ENCODE data around the gene CRTAC1.

The CRTAC1 gene

GRCh38 chr10:98028168-98028770 is 2.2 kb downstream of the CRTAC1 start:
- DNase-seq: peak; percentile 78

- no peak for DNase-seq
Observed at GRCh38 chr10:98023024-98023423, 7.4 kb downstream of the CRTAC1 start.

DNA sequence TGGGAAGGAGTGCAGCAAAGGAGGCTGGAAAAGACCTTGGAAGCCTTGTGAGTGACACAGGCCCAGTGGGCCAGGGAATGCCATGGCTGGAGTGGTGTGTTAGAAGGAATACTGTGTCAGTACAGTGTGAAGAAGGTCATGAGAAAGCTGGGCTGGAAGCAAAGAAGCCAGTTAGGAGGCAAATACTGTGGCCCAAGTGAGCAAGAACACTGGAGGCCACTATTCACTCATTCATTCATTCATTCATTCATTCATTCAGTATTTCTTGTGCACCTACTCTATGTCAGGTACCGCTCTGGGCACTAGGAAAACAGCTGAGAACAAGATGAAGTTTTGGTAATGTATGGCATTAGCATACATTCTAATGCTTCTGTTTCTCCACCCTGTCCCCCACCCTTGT is 9.6 kb downstream of the CRTAC1 start:
- no peak for DNase-seq

GRCh38 chr10:98020254-98020653 is 10.2 kb downstream of the CRTAC1 start:
- no peak for DNase-seq

- no peak for DNase-seq
Observed at GRCh38 chr10:98019784-98020183, 10.6 kb downstream of the CRTAC1 start.

GRCh38 chr10:98016772-98017475 is 13.5 kb downstream of the CRTAC1 start:
- DNase-seq: no peak

- no peak for DNase-seq
Observed at GRCh38 chr10:98013776-98014175, 16.6 kb downstream of the CRTAC1 start.

GRCh38 chr10:98013122-98013521 is 17.3 kb downstream of the CRTAC1 start:
- DNase-seq: no peak

DNA sequence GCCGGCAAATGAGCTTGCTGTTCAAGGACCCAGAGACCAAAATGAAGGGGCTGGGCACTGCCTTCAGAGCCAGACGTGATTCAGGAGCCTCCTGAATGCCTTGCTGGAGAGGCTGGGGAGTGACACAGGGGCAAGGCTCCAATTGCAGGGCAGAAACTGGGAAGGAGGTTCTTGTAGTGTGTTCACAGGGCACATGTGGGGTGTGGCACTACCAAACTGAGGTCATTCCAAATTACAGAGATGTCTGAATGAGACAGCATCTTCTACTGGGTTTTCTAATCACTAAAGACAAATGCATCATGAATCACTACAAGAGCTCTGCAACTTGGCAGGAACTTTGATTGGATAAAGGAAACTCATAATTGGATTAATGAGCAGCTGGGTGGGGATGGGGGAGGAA is 17.8 kb downstream of the CRTAC1 start:
- DNase-seq: no peak

DNA sequence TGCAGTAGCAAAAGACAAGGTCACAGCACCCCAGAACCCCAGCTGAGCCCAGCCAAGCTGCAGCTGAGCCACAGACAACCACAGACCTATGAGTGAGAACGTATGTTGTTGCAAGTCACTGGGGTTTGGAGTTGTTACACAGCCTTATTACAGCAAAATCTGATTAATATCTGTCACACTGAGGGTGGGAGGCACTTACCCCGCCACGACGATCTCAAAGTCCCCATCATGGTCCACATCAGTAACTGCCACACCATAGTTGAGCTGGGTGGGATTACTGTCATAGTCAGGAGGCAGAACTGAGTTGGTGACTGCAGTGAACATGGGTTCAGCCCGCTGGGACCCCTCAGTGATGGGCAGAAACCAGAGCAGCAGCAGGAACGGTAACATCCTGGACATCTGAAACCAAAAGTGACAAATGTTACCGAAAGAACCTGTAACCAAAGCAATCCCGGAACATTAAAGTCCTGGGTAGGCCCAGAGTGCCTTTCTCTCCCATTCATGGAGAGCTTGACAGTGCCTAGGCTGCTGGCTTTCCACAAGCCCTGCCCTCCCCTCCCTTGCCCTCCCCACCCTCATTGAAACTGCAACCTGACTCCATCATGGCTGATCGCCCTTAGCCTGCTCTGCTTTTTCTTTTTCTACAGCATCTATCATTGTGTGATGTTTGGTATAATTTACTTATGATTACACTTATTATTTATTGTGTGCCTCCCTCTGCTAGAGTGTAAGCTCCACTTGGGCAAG is 19.3 kb downstream of the CRTAC1 start:
- DNase-seq: no peak

DNA sequence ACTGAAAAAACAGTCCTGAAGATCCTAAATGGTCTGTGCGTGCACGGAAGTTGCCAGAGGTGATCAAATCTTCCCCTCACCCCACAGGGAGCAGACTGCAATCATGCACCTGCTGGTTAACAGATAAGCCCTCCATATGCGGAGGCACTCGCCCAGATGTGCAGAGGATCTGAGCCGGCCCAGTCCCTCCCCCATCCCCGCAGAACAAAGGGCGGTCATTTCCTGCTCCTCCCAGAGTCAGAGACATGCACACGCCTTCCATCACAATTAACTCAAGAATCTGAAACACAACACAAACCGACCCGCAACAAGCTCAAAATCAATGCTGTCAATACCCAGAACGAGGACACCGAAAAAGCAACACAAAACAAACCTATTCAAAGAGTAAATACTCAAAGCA is 24.2 kb downstream of the CRTAC1 start:
- DNase-seq: no peak

DNA sequence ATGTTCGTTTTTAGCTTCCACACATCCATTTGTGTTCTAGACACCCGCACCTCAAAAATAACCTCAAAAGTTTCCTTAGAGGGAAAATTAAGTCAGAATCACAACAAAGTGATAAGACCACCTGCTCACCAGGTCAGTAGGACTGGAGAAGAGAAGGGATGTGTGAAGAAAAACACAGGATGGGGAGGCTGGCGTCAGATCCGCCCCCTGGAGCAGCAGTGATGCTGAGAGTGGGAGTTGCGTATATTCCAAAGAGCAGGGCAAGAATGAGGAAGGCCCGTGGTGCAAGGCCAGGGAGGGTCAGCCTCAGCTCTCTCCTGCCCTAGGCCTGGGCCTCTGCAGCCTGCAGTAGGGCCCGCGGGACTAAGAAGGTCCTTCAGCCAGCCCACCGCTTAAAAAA is 28.7 kb downstream of the CRTAC1 start:
- DNase-seq: no peak

GRCh38 chr10:98000346-98000745 is 30.1 kb downstream of the CRTAC1 start:
- DNase-seq: no peak

GRCh38 chr10:97999923-98000248 is 30.5 kb downstream of the CRTAC1 start:
- no peak for DNase-seq

DNA sequence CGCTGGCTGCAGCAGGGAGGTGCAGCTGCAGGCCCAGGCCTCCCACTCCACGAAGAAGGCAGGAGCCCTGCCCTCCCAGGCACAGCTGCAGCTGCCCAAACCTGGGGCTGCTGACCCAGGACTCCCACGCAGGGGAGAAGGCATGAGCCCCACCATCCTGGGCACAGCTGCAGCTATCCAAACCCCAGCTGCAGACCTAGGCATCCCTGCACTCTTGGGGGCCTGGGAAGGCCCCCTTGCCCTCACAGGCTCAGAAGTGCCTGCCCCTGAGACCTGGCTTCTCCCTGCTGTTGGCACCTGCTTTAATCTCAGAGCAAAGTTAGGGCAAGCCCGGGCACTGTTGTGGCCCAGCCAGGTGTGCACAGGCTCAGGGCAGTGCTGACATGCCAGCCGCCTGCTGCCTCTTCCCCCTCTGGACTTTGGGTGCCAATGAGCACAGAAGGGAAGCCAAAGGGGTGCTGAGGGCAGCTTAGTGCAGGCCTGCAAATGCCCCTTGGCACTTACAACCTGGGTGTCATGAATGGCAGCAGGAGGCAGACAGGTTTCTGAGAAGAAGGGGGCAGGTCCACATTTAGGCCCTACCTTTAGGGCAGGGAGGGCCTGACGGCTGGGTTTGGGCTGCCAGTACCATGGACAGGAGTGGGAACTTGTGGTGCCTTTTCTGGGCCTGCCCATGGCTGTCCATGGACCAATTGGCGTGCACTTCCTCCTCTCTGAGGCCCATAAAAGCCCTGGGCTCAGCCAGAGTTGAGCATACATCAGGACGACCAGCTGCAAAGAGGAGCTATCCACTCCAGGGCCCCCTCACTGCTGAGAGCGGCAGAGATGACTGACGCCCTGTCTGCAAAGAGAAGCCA is 31.1 kb downstream of the CRTAC1 start:
- DNase-seq: no peak

- DNase-seq: no peak
Observed at GRCh38 chr10:97991871-97992270, 38.5 kb downstream of the CRTAC1 start.

GRCh38 chr10:97981816-97982215 is 48.6 kb downstream of the CRTAC1 start:
- DNase-seq: peak; percentile 26

GRCh38 chr10:97977673-97978072 is 52.7 kb downstream of the CRTAC1 start:
- DNase-seq: no peak

GRCh38 chr10:97975598-97975997 is 54.8 kb downstream of the CRTAC1 start:
- DNase-seq: no peak

- DNase-seq: no peak
Observed at GRCh38 chr10:97974526-97975525, 55.6 kb downstream of the CRTAC1 start.

DNA sequence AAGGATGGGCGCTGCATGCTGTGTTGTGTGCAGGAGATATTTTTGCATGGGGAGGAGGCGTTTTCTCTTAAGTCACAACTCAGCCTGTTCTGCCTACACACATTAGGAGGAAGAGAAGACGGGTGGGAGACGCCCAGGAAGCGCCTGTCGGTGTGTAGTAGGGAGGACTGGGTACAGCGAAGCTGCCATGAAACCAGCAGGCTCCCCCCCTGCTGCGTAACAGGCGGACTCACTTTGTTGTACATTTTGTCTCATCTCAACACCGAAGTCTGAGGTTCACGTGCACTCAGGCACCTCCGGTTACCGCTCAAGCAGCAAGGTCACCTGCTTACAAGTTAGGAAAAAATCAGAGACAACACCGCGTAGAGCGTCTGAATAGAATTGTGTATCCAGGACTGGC is 56.3 kb downstream of the CRTAC1 start:
- DNase-seq: no peak

- no peak for DNase-seq
Observed at GRCh38 chr10:97969538-97970079, 60.8 kb downstream of the CRTAC1 start.
